ENCODE data around the gene MYBPC3. TPM values are rescaled to one million over a fixed set of nuclear protein-coding genes. Genes with fewer than 3 reads are reported as not detected.

The MYBPC3 gene
- polyA plus RNA-seq, 1 experiment = not detected

GRCh38 chr11:47329987-47330931 is 22.2 kb downstream of the MYBPC3 start:
- no peak overlapping the region for H3K4me3 ChIP-seq (ENCODE audit: low read depth, low read length)
- POLR2A ChIA-PET = no interaction called here
- peak; percentile 6 for DNase-seq (ENCODE audit: low read depth)
- peaks cover 12% of the 10 kb centered on the region for H3K36me3 ChIP-seq (ENCODE audit: control insufficient read depth, insufficient read depth, low read length)
- TF ChIP-seq CTCF (IDR thresholded peaks at IDR 0.05; ENCODE audit: insufficient read depth, low read depth, low read length) = no peak
- no peaks in the 10 kb centered on the region for H3K27me3 ChIP-seq (ENCODE audit: control insufficient read depth, insufficient read depth, low read length)
- CTCF ChIA-PET = interaction anchor here (0.6 to 1.3 kb wide), 5 partner anchors 10 to 44 kb away, joined by 3 to 8 read pairs (median 3); no protein-coding TSS in a partner anchor

- H3K36me3 ChIP-seq (ENCODE audit: control insufficient read depth, insufficient read depth, low read length) = peaks cover 17% of the 10 kb centered on the region
- no peak for DNase-seq (ENCODE audit: low read depth)
- no peak for TF ChIP-seq CTCF (IDR thresholded peaks at IDR 0.05; ENCODE audit: insufficient read depth, low read depth, low read length)
- ChIA-PET POLR2A (no interaction called here), CTCF (interaction anchor here (0.6 to 1.2 kb wide), 5 partner anchors 9 to 70 kb away, joined by 3 read pairs; no protein-coding TSS in a partner anchor)
- no peak overlapping the region for H3K4me3 ChIP-seq (ENCODE audit: low read depth, low read length)
- H3K27me3 ChIP-seq (ENCODE audit: control insufficient read depth, insufficient read depth, low read length) = no peaks in the 10 kb centered on the region
These were observed 23.0 kb downstream of the MYBPC3 start for GRCh38 chr11:47329431-47329986.

DNA sequence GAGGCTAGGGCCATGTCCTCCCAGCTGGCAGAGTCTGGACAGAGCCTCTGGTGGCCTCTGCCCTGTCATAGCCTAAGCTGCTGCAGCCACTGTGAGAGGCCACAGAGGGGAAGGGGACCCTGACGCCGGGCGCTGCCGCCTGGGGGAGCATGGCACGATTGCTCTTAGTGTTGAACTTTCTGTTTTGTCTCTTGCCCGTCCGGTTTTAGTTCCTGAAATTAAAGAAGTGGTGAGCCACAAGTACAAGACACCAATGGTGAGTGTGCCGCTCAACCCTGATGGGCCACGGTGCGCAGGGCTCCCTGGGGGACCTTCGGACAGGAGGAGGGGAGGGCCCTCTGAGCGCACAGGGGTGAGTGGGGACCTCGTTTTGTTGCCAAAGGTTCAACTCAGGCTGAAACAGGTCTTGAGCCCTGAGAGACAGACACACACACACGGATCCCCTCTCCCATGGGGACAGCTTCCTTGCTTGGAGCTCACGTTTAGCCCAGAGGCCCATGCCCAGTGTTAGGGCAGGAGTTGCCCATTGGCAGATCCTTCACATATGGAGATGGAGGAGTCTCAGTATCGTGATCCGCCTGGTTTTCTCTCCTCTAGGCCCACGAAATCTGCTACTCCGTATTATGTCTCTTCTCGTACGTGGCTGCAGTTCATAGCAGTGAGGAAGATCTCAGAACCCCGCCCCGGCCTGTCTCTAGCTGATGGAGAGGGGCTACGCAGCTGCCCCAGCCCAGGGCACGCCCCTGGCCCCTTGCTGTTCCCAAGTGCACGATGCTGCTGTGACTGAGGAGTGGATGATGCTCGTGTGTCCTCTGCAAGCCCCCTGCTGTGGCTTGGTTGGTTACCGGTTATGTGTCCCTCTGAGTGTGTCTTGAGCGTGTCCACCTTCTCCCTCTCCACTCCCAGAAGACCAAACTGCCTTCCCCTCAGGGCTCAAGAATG is 23.8 kb downstream of the MYBPC3 start:
- DNase-seq (ENCODE audit: low read depth) = no peak
- H3K4me3 ChIP-seq (ENCODE audit: low read depth, low read length) = no peak overlapping the region
- H3K27me3 ChIP-seq (ENCODE audit: control insufficient read depth, insufficient read depth, low read length) = no peaks in the 10 kb centered on the region
- peaks cover 21% of the 10 kb centered on the region for H3K36me3 ChIP-seq (ENCODE audit: control insufficient read depth, insufficient read depth, low read length)
- POLR2A ChIA-PET = no interaction called here
- CTCF ChIA-PET = interaction anchor here (0.9 kb wide), 2 partner anchors 8 to 69 kb away, joined by 3 read pairs; no protein-coding TSS in a partner anchor
- TF ChIP-seq CTCF (IDR thresholded peaks at IDR 0.05; ENCODE audit: insufficient read depth, low read depth, low read length) = no peak

GRCh38 chr11:47327949-47328348 is 24.6 kb downstream of the MYBPC3 start:
- Histone ChIP-seq H3K27me3 (ENCODE audit: control insufficient read depth, insufficient read depth, low read length) (no peaks in the 10 kb centered on the region), H3K36me3 (ENCODE audit: control insufficient read depth, insufficient read depth, low read length) (peaks cover 21% of the 10 kb centered on the region), H3K4me3 (ENCODE audit: low read depth, low read length) (no peak overlapping the region)
- TF ChIP-seq CTCF (IDR thresholded peaks at IDR 0.05; ENCODE audit: insufficient read depth, low read depth, low read length) = no peak
- DNase-seq (ENCODE audit: low read depth) = no peak
- POLR2A ChIA-PET = no interaction called here
- CTCF ChIA-PET = no interaction called here

All from BJ (cell line).